ENCODE data around the gene FARS2.

GRCh38 chr6:5512422-5512821 is 251.1 kb downstream of the FARS2 start:
- TF ChIP-seq, protein P1, sequence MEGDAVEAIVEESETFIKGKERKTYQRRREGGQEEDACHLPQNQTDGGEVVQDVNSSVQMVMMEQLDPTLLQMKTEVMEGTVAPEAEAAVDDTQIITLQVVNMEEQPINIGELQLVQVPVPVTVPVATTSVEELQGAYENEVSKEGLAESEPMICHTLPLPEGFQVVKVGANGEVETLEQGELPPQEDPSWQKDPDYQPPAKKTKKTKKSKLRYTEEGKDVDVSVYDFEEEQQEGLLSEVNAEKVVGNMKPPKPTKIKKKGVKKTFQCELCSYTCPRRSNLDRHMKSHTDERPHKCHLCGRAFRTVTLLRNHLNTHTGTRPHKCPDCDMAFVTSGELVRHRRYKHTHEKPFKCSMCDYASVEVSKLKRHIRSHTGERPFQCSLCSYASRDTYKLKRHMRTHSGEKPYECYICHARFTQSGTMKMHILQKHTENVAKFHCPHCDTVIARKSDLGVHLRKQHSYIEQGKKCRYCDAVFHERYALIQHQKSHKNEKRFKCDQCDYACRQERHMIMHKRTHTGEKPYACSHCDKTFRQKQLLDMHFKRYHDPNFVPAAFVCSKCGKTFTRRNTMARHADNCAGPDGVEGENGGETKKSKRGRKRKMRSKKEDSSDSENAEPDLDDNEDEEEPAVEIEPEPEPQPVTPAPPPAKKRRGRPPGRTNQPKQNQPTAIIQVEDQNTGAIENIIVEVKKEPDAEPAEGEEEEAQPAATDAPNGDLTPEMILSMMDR (IDR thresholded peaks at IDR 0.05; ENCODE audit: borderline replicate concordance, extremely low read depth, low read length, poor library complexity, severe bottlenecking): no peak
- no peak for TF ChIP-seq EZH2 (IDR thresholded peaks at IDR 0.05; ENCODE audit: borderline replicate concordance, low read depth, low read length, severe bottlenecking)
